Common myeloid progenitor, CD34-positive (primary cell): ENCODE measurements around the gene MTFR1L.

Experiments
- CTCF ChIA-PET: fragments of 350-600 bp; sonication (Branson Sonifier 250); formaldehyde crosslinking; loops from one replicate; lab custom pipeline; 2021; ENCODE audit warnings: antibody characterized with exemption; lab: Charles Lee
- POLR2A ChIA-PET: fragments of 350-600 bp; sonication (Branson Sonifier 250); formaldehyde crosslinking; loops from one replicate; lab custom pipeline; 2021; ENCODE audit warnings: antibody characterized with exemption; lab: Charles Lee
- DNase-seq, 3 donors: peaks; one replicate each; pipeline versions ENCODE4 v3.0.0 to v3.0.0-alpha.2; 2013
- H3K27ac ChIP-seq, 2 experiments: 1 replicate in 1 of 2; 2 replicates in 1 of 2; pipeline ENCODE4 v1.7.0; 2013; ENCODE audit warnings: inconsistent platforms in 2 of 2, low read length in 2 of 2, mild to moderate bottlenecking in 2 of 2, low read depth in 1 of 2, moderate library complexity in 1 of 2; ENCODE audit not compliant: severe bottlenecking in 2 of 2, insufficient read depth in 1 of 2, poor library complexity in 1 of 2
- H3K27me3 ChIP-seq, 5 experiments: replicated peaks in 2 of 5; 1 replicate in 3 of 5; 2 replicates in 2 of 5; pipeline versions ENCODE4 v1.6.1 to v1.7.0; 2013; ENCODE audit warnings: low read length in 4 of 5, mild to moderate bottlenecking in 2 of 5, moderate library complexity in 2 of 5, inconsistent platforms in 1 of 5; ENCODE audit not compliant: insufficient read depth in 5 of 5, control insufficient read depth in 4 of 5
- H3K36me3 ChIP-seq, 4 experiments: 1 replicate in 2 of 4; 2 replicates in 2 of 4; pipeline versions ENCODE4 v1.6.1 to v1.7.0; 2013; ENCODE audit warnings: low read length in 3 of 4, control low read depth in 1 of 4, mild to moderate bottlenecking in 1 of 4; ENCODE audit not compliant: control insufficient read depth in 4 of 4, insufficient read depth in 4 of 4
- H3K4me1 ChIP-seq, 4 experiments: 1 replicate in 3 of 4; 2 replicates in 1 of 4; pipeline versions ENCODE4 v1.6.1 to v1.7.1; 2013; ENCODE audit warnings: low read length in 3 of 4, mild to moderate bottlenecking in 3 of 4, control low read depth in 1 of 4, inconsistent platforms in 1 of 4, moderate library complexity in 1 of 4; ENCODE audit not compliant: control insufficient read depth in 4 of 4, insufficient read depth in 4 of 4; ENCODE audit errors: control extremely low read depth in 1 of 4
- H3K4me3 ChIP-seq, 7 experiments: 1 replicate in 4 of 7; 2 replicates in 3 of 7; pipeline versions ENCODE4 v1.5.1 to v1.7.0; 2013; ENCODE audit warnings: mild to moderate bottlenecking in 7 of 7, low read length in 6 of 7, moderate library complexity in 6 of 7, inconsistent platforms in 2 of 7, low read depth in 2 of 7, control low read depth in 1 of 7; ENCODE audit not compliant: insufficient read depth in 4 of 7, control insufficient read depth in 1 of 7; ENCODE audit errors: extremely low read depth in 1 of 7
- H3K9me3 ChIP-seq, 5 experiments: 1 replicate in 4 of 5; 2 replicates in 1 of 5; pipeline versions ENCODE4 v1.6.1 to v1.7.1; 2013; ENCODE audit warnings: low read length in 4 of 5, mild to moderate bottlenecking in 2 of 5, inconsistent platforms in 1 of 5, low read depth in 1 of 5, moderate library complexity in 1 of 5; ENCODE audit not compliant: control insufficient read depth in 4 of 5, insufficient read depth in 2 of 5; ENCODE audit errors: control extremely low read depth in 1 of 5
- WGBS: methylation state at CpG from one replicate; pipeline ENCODE4 v1.1.5; 2013; ENCODE audit not compliant: insufficient coverage; 5-methylcytosine and 5-hydroxymethylcytosine counted together

MTFR1L gene

DNA sequence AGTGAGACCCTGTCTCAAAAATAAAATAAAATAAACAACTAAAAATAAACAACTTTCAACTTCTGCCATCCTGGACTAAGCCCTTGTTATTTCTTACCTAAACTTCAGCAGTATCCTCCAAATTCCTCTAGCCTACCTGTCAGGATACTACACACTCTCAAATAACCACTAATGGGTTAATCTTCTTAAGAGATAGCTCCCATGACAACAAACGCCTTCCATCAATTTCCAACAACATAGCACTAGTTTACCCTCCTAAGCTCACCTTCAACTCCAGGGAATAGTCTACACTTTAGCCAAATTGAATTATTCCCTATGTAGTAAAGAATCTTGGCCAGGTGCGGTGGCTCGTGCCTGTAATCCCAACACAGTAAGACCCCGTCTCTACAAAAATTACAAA, 28.2 kb downstream of the MTFR1L start:
- H3K9me3 ChIP-seq = no peaks in the 10 kb centered on the region
- ChIA-PET CTCF (interaction anchor here (0.7 to 1.7 kb wide), 3 partner anchors 11 to 25 kb away, joined by 3 to 4 read pairs (median 3); no protein-coding TSS in a partner anchor), POLR2A (no interaction called here)
- no peak for DNase-seq
- no peaks in the 10 kb centered on the region for H3K27me3 ChIP-seq
- H3K4me3 ChIP-seq = no peak overlapping the region
- peaks cover 0 to 14% (median 2%) of the 10 kb centered on the region in 4 experiments for H3K4me1 ChIP-seq
- whole genome bisulfite sequencing = 94% methylated on average over 2 of the region's 4 CpGs
- no peak overlapping the region for H3K27ac ChIP-seq
- no peaks in the 10 kb centered on the region for H3K36me3 ChIP-seq

DNA sequence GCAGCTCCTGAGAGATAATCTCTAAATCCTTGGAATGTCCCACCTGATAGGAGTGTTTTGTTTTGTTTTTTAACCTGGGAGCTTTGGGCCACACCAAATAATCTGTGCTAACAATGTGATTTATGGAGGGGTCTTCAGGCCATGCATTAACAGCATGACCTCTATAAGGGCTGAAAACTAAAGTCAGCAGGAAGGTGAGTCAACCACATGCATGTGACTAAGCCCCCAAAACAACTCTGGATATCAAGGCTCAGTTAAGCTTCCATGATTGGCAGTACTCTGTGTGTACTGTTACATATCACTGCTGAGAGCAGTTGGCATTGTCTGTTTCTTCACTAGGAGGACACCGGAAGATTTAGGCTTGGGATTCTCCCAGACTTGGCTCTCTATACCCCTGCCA, 28.8 kb downstream of the MTFR1L start:
- no peaks in the 10 kb centered on the region for H3K27me3 ChIP-seq
- H3K4me3 ChIP-seq = no peak overlapping the region
- H3K27ac ChIP-seq = no peak overlapping the region
- no peak for DNase-seq
- peaks cover 0 to 14% (median 2%) of the 10 kb centered on the region in 4 experiments for H3K4me1 ChIP-seq
- H3K36me3 ChIP-seq = peaks cover 0 to 1% (median 0%) of the 10 kb centered on the region in 4 experiments
- WGBS = no CpG with 5 or more reads among the region's 1 CpG
- ChIA-PET POLR2A (no interaction called here), CTCF (interaction anchor here (0.7 to 1.7 kb wide), 3 partner anchors 11 to 25 kb away, joined by 3 to 4 read pairs (median 3); no protein-coding TSS in a partner anchor)
- H3K9me3 ChIP-seq = no peaks in the 10 kb centered on the region

DNA sequence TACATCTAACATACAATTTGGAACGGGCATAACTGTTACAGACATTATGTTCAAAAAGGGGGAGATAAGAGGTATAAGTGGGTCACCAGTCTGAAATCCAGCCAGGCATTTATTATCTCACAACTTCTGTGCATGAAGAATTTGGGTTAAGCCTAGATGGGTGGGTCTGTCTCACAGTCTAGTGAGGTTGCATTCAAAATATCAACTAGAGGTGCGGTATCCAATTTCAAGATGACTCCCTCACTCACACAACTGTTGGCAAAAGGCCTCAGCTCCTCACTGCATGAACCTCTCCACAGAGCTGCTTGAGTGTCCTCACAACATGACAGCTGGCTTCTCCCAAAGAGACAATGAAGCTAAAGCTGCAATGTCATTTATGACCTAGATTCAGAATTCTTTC, 34.8 kb downstream of the MTFR1L start:
- Histone ChIP-seq H3K27ac (no peak overlapping the region), H3K4me3 (no peak overlapping the region), H3K27me3 (no peaks in the 10 kb centered on the region), H3K4me1 (peaks cover 5 to 9% (median 8%) of the 10 kb centered on the region in 4 experiments), H3K36me3 (peaks cover 0 to 7% (median 0%) of the 10 kb centered on the region in 4 experiments), H3K9me3 (no peaks in the 10 kb centered on the region)
- no peak for DNase-seq
- CTCF ChIA-PET = no interaction called here
- 83% methylated on average over 1 of the region's 2 CpGs for WGBS
- POLR2A ChIA-PET = interaction anchor here (0.6 kb wide), 1 partner anchor 1325 kb away, joined by 7 read pairs; no protein-coding TSS in a partner anchor

DNA sequence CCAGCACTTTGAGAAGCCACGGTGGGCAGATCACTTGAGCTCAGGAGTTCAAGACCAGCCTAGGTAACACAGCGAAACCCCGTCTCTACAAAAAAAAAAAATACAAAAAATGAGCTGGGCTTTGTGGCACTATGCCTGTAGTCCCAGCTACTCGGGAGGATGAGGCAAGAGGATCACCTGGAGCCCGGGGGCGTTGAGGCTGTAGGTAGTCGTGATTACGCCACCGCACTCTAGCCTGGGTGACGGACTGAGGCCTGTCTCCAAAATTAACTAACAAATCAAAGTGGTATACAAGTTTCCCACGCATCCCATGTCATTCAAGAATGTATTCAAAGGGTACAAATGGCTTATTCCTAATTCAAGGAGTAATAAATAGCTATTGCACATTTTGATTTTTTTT, 37.1 kb downstream of the MTFR1L start:
- WGBS = 95% methylated on average over 3 of the region's 11 CpGs
- DNase-seq = no peak
- POLR2A ChIA-PET = no interaction called here
- Histone ChIP-seq H3K36me3 (peaks cover 0 to 7% (median 0%) of the 10 kb centered on the region in 4 experiments), H3K27me3 (no peaks in the 10 kb centered on the region), H3K4me1 (peaks cover 13 to 31% (median 29%) of the 10 kb centered on the region in 4 experiments), H3K9me3 (no peaks in the 10 kb centered on the region), H3K4me3 (no peak overlapping the region), H3K27ac (no peak overlapping the region)
- CTCF ChIA-PET = interaction anchor here (0.8 kb wide), 2 partner anchors 19 to 242 kb away, joined by 3 read pairs; no protein-coding TSS in a partner anchor

DNA sequence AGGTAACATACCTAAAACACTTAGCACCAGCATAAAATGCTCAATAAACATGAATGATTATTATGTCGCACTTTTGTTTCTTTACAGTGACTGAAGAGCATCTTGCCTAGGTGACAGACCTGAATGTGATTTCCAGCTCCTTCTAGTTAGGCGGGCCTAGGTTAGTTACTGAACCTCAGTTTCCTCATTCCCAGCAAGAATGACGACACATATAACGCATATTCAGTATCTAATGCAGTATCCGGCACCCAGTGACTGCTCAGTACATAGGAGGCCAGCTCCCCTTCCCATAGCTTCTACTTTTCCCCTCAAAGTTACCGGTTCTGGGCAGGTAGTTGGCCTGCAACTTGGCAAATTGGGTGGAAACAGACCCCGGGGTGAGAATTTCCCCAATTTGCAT, 38.7 kb downstream of the MTFR1L start:
- Histone ChIP-seq H3K27me3 (no peaks in the 10 kb centered on the region), H3K36me3 (peaks cover 0 to 18% (median 11%) of the 10 kb centered on the region in 4 experiments), H3K9me3 (no peaks in the 10 kb centered on the region), H3K4me3 (peak overlapping the region; percentile 46 to 90 (median 78)), H3K27ac (peak overlapping the region in 1 of 2 experiments; percentile 94), H3K4me1 (peaks cover 13 to 46% (median 45%) of the 10 kb centered on the region in 4 experiments)
- 66% methylated on average over 7 of the region's 7 CpGs for WGBS
- DNase-seq = no peak
- ChIA-PET CTCF (interaction anchor here (1.4 kb wide), 1 partner anchor 37 kb away, joined by 3 read pairs; no protein-coding TSS in a partner anchor), POLR2A (no interaction called here)

DNA sequence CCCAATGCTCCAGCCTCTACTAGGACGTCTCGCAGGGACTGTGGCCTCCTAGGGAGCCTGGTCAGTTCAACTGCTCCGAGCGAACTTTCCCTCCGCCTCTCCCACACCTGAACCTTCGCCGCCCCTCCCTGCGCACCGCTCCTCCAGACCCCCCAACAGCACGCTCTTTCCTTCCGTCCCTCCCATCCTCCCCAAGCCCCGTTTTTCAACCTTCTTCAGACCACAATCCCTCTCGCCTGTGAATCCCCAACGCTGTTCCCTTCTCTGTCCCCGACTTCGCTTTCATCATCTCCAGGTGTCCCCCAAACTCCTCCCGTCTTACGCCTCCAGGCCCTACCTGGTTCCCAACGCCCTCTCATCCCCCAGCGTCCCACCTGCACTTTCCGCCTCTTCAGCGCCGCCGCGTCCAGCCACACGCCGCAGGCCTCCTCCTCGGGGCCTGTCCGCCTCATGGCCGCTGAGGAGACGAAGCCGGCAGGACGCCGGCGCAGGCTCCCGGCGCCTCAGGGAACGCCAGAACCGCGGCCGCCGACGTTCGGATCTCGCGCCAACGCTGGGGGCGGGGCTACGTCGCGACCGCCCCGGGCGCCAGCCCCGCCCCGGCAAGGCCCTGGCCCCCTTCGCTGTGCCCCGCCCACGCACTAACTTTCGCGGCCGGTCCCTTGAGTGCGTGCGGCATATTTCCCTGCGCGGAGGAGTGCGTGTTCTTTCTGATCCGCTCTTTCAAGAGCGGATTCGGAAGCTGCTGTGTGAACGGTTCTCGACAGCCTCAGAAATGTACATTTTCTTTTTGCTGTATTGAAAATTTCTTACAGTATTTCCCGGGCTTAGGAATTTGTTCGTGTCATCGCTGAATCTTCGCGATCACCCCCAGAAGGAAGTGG, 39.4 kb downstream of the MTFR1L start, which contains the start of gene AUNIP:
AUNIP (minus strand) TSS at position 552 of the 884 bp plus-strand sequence; CDS start at position 452, 100 bp downstream.
- H3K36me3 ChIP-seq = peaks cover 0 to 22% (median 14%) of the 10 kb centered on the region in 4 experiments
- ChIA-PET CTCF (interaction anchor here (0.6 kb wide), 1 partner anchor 751 kb away, joined by 5 read pairs; no protein-coding TSS in a partner anchor), POLR2A (no interaction called here)
- peak within 1 kb of the TSS; percentile 46 to 90 (median 78) for H3K4me3 ChIP-seq
- H3K27ac ChIP-seq = peak within 1 kb of the TSS; percentile 79 to 94
- under 1% methylated on average over 75 of the region's 77 CpGs for WGBS
- peak; percentile 91 to 94 (median 93) for DNase-seq
- H3K4me1 ChIP-seq = peaks cover 13 to 46% (median 45%) of the 10 kb centered on the region in 4 experiments
- no peaks in the 10 kb centered on the region for H3K27me3 ChIP-seq
- H3K9me3 ChIP-seq = no peaks in the 10 kb centered on the region
